Prostate gland (tissue), 2 donors: ENCODE results near the gene PPP2R5B. TPM values are rescaled to one million over a fixed set of nuclear protein-coding genes. Genes with fewer than 3 reads are reported as not detected.

Experiments
- DNase-seq: peaks from one replicate; pipeline ENCODE4 v3.0.0-alpha.2; 2019; ENCODE audit warnings: low spot score
- H3K27ac ChIP-seq, 2 donors: fragments of 200-600 bp; sonication (generic); 2 replicates each; pipeline ENCODE4 v1.5.1; 2017 to 2019
- H3K27me3 ChIP-seq: fragments of 200-600 bp; sonication (generic); replicated peaks from 2 replicates; pipeline ENCODE4 v1.5.1; 2019; ENCODE audit not compliant: insufficient read depth
- H3K36me3 ChIP-seq, 2 donors: fragments of 200-600 bp; sonication (generic); 1 replicate in 1 of 2; 2 replicates in 1 of 2; pipeline versions ENCODE4 v1.5.1 to v1.8.1; 2017 to 2019
- H3K4me1 ChIP-seq: fragments of 200-600 bp; sonication (generic); replicated peaks from 2 replicates; pipeline ENCODE4 v1.5.1; 2019
- H3K4me3 ChIP-seq, 2 donors: fragments of 200-600 bp; sonication (generic); 2 replicates each; pipeline ENCODE4 v1.5.1; 2017 to 2019
- H3K9me3 ChIP-seq: fragments of 200-600 bp; sonication (generic); 2 replicates; pipeline ENCODE4 v1.5.1; 2017
- POLR2A ChIP-seq: fragments of 450-650 bp; IDR thresholded peaks from one replicate; pipeline ENCODE4 v1.6.1; 2016; ENCODE audit warnings: antibody characterized with exemption, mild to moderate bottlenecking
- POLR2AphosphoS5 ChIP-seq: sonication (generic); formaldehyde crosslinking; IDR thresholded peaks from one replicate; pipeline ENCODE4 v1.6.1; 2017; ENCODE audit warnings: antibody characterized with exemption
- WGBS: methylation state at CpG from one replicate; pipeline ENCODE4 v1.1.5; 2018; 5-methylcytosine and 5-hydroxymethylcytosine counted together
- intact Hi-C: fragments of 100-400 bp; cut with DNase I; formaldehyde crosslinking; loops from one replicate; pipeline ENCODE4 v1.14.2; 2022
- total RNA-seq, 2 donors: library from RNA; depleted of rRNA; stranded (reverse); fragments of >200 nt; gene quantifications; one replicate each; pipeline ENCODE4 v1.1.0, GENCODE V29; 2016
- TF ChIP-seq, protein P1 (sequence below), 4 experiments: fragments of 200-600 bp in 2 of 4; fragments of 450-650 bp in 2 of 4; sonication (generic) in 2 of 4; IDR thresholded peaks; 1 replicate in 3 of 4; 2 replicates in 1 of 4; pipeline ENCODE4 v1.5.1; 2016 to 2019; ENCODE audit warnings: antibody characterized with exemption in 4 of 4, mild to moderate bottlenecking in 2 of 4, moderate library complexity in 2 of 4

Gene PPP2R5B
- total RNA-seq, 2 donors from 2014 or later = 14.1 to 32.6 TPM

DNA sequence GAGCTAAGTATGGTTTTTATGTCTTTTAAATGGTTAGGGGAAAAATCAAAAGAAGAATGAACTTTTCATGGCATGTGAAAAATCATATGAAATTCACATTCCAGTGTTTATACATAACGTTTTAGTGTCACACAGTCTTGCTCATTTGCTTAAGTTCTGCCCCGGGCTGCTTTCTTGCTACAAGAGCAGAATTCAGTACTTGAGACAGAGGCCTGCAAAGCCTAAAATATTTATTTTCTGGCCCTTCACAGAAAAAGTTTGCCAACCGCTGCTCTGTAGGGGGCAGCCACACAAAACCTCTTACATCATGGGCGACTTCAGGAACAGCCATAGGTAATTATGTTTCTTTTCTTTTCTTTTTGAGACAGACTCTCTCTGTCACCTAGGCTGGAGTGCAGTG is 6.5 kb upstream of the PPP2R5B start:
- H3K4me1 ChIP-seq = peaks cover 17% of the 10 kb centered on the region
- H3K9me3 ChIP-seq = no peaks in the 10 kb centered on the region
- whole genome bisulfite sequencing = 11% methylated on average over 4 of the region's 4 CpGs
- no peaks in the 10 kb centered on the region for H3K27me3 ChIP-seq
- TF ChIP-seq, protein P1, sequence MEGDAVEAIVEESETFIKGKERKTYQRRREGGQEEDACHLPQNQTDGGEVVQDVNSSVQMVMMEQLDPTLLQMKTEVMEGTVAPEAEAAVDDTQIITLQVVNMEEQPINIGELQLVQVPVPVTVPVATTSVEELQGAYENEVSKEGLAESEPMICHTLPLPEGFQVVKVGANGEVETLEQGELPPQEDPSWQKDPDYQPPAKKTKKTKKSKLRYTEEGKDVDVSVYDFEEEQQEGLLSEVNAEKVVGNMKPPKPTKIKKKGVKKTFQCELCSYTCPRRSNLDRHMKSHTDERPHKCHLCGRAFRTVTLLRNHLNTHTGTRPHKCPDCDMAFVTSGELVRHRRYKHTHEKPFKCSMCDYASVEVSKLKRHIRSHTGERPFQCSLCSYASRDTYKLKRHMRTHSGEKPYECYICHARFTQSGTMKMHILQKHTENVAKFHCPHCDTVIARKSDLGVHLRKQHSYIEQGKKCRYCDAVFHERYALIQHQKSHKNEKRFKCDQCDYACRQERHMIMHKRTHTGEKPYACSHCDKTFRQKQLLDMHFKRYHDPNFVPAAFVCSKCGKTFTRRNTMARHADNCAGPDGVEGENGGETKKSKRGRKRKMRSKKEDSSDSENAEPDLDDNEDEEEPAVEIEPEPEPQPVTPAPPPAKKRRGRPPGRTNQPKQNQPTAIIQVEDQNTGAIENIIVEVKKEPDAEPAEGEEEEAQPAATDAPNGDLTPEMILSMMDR (IDR thresholded peaks at IDR 0.05) = no peak
- H3K4me3 ChIP-seq = peak overlapping the region; percentile 76 to 92
- intact Hi-C loops = loop anchor here (10.0 kb wide), 1 partner anchor 197 kb away; the partner anchor contains the start of genes TM7SF2 and ZNHIT2
- H3K27ac ChIP-seq = peak overlapping the region; percentile 67 to 71
- peaks cover 4 to 5% of the 10 kb centered on the region in 2 donors for H3K36me3 ChIP-seq
- DNase-seq = no peak

DNA sequence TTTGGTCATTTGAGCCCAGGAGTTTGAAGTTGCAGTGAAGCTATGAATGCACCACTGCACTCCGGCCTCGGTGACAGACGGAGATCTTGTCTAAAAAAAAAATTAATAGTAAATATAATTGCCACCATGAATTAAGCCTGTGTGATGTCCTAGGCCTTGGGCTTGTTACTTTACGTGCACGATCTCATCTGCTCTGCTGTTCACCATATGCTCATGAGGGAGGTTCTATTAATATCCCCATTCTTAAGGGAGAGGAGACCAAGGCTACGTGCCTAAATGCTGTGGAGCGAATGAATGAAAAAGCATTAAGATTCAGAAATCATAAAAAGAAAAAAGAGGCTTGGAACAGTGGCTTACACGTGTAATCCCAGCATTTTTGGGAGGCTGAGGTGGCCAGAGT is 4.9 kb upstream of the PPP2R5B start:
- Histone ChIP-seq H3K27ac (no peak overlapping the region), H3K4me1 (peaks cover 17% of the 10 kb centered on the region), H3K4me3 (no peak overlapping the region), H3K9me3 (no peaks in the 10 kb centered on the region), H3K27me3 (no peaks in the 10 kb centered on the region), H3K36me3 (no peaks in the 10 kb centered on the region)
- WGBS = 87% methylated on average over 8 of the region's 8 CpGs
- intact Hi-C loops = loop anchor here (10.0 kb wide), 1 partner anchor 195 kb away; the partner anchor contains the start of genes TM7SF2 and ZNHIT2
- DNase-seq = no peak
- TF ChIP-seq, protein P1 (IDR thresholded peaks at IDR 0.05) = no peak
- no peak for TF ChIP-seq POLR2A
- no peak for TF ChIP-seq POLR2AphosphoS5

DNA sequence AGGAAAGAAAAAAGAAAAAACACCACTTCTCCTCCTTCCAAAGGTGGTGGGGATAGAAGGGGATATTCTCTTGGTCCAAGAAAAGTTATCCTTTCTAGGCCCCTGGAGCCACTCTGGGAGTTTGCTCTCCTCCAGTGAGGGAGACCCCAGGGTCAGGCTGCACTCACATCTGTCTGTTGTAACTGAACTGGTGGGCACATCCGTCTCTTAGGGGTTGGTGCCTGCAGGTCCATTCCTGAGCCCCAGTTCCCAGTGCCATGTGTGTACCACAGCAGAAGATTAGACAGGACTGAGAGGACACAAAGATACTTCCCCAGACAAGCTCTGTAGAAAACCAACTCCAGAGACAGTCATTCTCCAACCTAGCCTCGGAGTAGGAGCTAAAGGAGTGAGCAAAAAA is 4.4 kb upstream of the PPP2R5B start:
- TF ChIP-seq POLR2A (no peak), POLR2AphosphoS5 (no peak)
- TF ChIP-seq, protein P1 (IDR thresholded peaks at IDR 0.05) = no peak
- no peak overlapping the region for H3K27ac ChIP-seq
- WGBS = 68% methylated on average over 2 of the region's 2 CpGs
- no peaks in the 10 kb centered on the region for H3K27me3 ChIP-seq
- H3K4me3 ChIP-seq = no peak overlapping the region
- H3K4me1 ChIP-seq = peaks cover 16% of the 10 kb centered on the region
- intact Hi-C loops = no loop called here
- H3K9me3 ChIP-seq = no peaks in the 10 kb centered on the region
- DNase-seq = no peak
- H3K36me3 ChIP-seq = no peaks in the 10 kb centered on the region

DNA sequence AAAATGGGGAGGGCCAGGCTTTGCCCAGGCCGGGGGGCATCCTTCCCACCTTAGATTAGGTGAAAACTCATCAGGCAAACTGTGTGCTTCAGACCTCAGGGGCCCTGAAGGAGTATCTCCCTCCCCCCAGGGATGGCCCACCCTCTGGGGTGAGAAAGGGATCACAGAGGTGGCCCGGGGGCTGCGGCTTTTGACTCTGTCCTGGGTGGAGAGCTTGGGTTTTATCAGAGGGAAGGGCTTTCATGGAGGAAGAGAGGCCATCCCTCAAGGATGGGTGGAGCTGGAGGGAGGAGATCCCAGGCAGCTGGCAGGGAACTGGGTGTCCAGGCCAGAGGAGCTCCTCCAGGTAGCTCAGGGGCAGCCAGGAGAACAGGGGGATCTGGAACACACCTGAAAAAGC is 3.1 kb upstream of the PPP2R5B start:
- DNase-seq = no peak
- intact Hi-C loops = no loop called here

DNA sequence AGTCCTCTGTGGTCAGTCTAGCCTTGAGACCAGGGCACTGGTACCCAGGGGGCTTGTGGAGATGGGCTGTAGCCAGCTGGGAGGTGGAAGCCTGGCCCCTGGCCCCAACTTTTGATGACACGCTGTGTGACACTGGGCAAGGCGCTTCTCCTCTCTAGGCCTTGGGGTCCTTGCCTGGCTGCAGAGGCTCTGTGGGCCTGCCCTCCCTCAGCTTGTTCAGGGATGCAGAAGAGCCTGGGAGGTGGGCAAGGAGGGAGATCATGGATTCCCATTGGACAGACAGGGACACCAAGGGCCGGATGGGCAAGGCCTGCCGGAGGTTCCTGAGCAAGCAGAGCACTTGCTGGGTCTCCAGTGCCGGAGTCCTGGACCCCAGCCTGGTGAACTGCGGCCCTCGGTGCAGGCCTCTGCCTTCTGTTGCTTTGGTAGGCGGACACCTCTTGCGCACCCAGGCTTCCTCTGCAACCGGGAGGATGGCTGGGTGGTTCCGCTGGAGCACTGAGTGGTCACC is 1.3 kb upstream of the PPP2R5B start:
- no peaks in the 10 kb centered on the region for H3K36me3 ChIP-seq
- WGBS = 93% methylated on average over 11 of the region's 11 CpGs
- H3K4me3 ChIP-seq = no peak overlapping the region
- no peaks in the 10 kb centered on the region for H3K27me3 ChIP-seq
- no peak for DNase-seq
- intact Hi-C loops = no loop called here
- H3K9me3 ChIP-seq = no peaks in the 10 kb centered on the region
- H3K27ac ChIP-seq = no peak overlapping the region
- TF ChIP-seq, protein P1 (IDR thresholded peaks at IDR 0.05) = no peak
- TF ChIP-seq POLR2A (no peak), POLR2AphosphoS5 (no peak)
- H3K4me1 ChIP-seq = peaks cover 10% of the 10 kb centered on the region

More for the DNA sequence above, 3.1 kb upstream of the PPP2R5B start:
- no peak overlapping the region for H3K4me3 ChIP-seq
- H3K36me3 ChIP-seq = no peaks in the 10 kb centered on the region
- no peaks in the 10 kb centered on the region for H3K27me3 ChIP-seq
- TF ChIP-seq POLR2AphosphoS5 (no peak), POLR2A (no peak)
- TF ChIP-seq, protein P1 (IDR thresholded peaks at IDR 0.05) = no peak
- H3K4me1 ChIP-seq = peaks cover 12% of the 10 kb centered on the region
- no peaks in the 10 kb centered on the region for H3K9me3 ChIP-seq
- H3K27ac ChIP-seq = no peak overlapping the region
- 48% methylated on average over 3 of the region's 3 CpGs for WGBS
